Mesenchymal stem cell (in vitro differentiated cells and primary cell): ENCODE measurements around the gene KLKB1.

ENCODE experiments used
- DNase-seq: peaks from one replicate; pipeline ENCODE4 v3.0.0-alpha.2; 2013
- H2AFZ ChIP-seq: one replicate; pipeline ENCODE4 v1.6.1; 2013; ENCODE audit warnings: low read depth, mild to moderate bottlenecking, control low read depth, inconsistent platforms, low read length, moderate library complexity
- H2AK5ac ChIP-seq: 2 replicates; pipeline ENCODE4 v1.6.1; 2013; ENCODE audit warnings: low read length, moderate library complexity, mild to moderate bottlenecking, inconsistent platforms; ENCODE audit not compliant: severe bottlenecking
- H2BK120ac ChIP-seq: one replicate; pipeline ENCODE4 v1.6.1; 2013; ENCODE audit warnings: low read depth, mild to moderate bottlenecking, inconsistent platforms, low read length, moderate library complexity
- H2BK12ac ChIP-seq, 2 experiments: one replicate each; pipeline ENCODE4 v1.6.1; 2013; ENCODE audit warnings: inconsistent platforms in 2 of 2, low read length in 2 of 2, mild to moderate bottlenecking in 2 of 2, moderate library complexity in 2 of 2, control low read depth in 1 of 2
- H2BK15ac ChIP-seq: one replicate; pipeline ENCODE4 v1.6.1; 2013; ENCODE audit warnings: mild to moderate bottlenecking, low read depth, inconsistent platforms; ENCODE audit not compliant: poor library complexity, severe bottlenecking
- H2BK5ac ChIP-seq: 2 replicates; pipeline ENCODE4 v1.6.1; 2013; ENCODE audit warnings: low read depth, mild to moderate bottlenecking, low read length, control low read depth, inconsistent platforms; ENCODE audit not compliant: poor library complexity, severe bottlenecking
- H3K14ac ChIP-seq, 2 experiments: one replicate each; pipeline ENCODE4 v1.6.1; 2013; ENCODE audit warnings: inconsistent platforms in 2 of 2, low read length in 2 of 2, control low read depth in 1 of 2, mild to moderate bottlenecking in 1 of 2, moderate library complexity in 1 of 2
- H3K18ac ChIP-seq, 2 experiments: one replicate each; pipeline ENCODE4 v1.6.1; 2013; ENCODE audit warnings: inconsistent platforms in 2 of 2, low read length in 2 of 2, control low read depth in 1 of 2, low read depth in 1 of 2, mild to moderate bottlenecking in 1 of 2
- H3K23ac ChIP-seq, 2 experiments: one replicate each; pipeline ENCODE4 v1.6.1; 2013; ENCODE audit warnings: inconsistent platforms in 2 of 2, low read length in 2 of 2, mild to moderate bottlenecking in 2 of 2, moderate library complexity in 2 of 2, control low read depth in 1 of 2
- H3K27ac ChIP-seq: 2 replicates; pipeline ENCODE4 v1.5.1; 2013; ENCODE audit warnings: mild to moderate bottlenecking, moderate library complexity, low read length, control low read depth, inconsistent platforms; ENCODE audit not compliant: poor library complexity, severe bottlenecking
- H3K27me3 ChIP-seq, 2 experiments: 2 replicates each; pipeline versions ENCODE4 v1.6.1 to v1.7.0; 2013; ENCODE audit warnings: low read length in 2 of 2, mild to moderate bottlenecking in 2 of 2, moderate library complexity in 2 of 2, control low read depth in 1 of 2, inconsistent platforms in 1 of 2; ENCODE audit not compliant: control insufficient read depth in 1 of 2, insufficient read depth in 1 of 2
- H3K36me3 ChIP-seq, 2 experiments: 2 replicates each; pipeline versions ENCODE4 v1.6.1 to v1.7.0; 2013; ENCODE audit warnings: low read length in 2 of 2, control low read depth in 1 of 2, inconsistent platforms in 1 of 2, low read depth in 1 of 2, mild to moderate bottlenecking in 1 of 2; ENCODE audit not compliant: insufficient read depth in 2 of 2, control insufficient read depth in 1 of 2
- H3K4ac ChIP-seq, 2 experiments: one replicate each; pipeline ENCODE4 v1.6.1; 2013; ENCODE audit warnings: inconsistent platforms in 2 of 2, low read length in 2 of 2, mild to moderate bottlenecking in 2 of 2, moderate library complexity in 2 of 2, control low read depth in 1 of 2, low read depth in 1 of 2
- H3K4me1 ChIP-seq: 2 replicates; pipeline ENCODE4 v1.6.1; 2013; ENCODE audit warnings: low read depth, low read length, control low read depth; ENCODE audit not compliant: control insufficient read depth, insufficient read depth
- H3K4me2 ChIP-seq: 2 replicates; pipeline ENCODE4 v1.6.1; 2013; ENCODE audit warnings: low read length, mild to moderate bottlenecking, inconsistent platforms; ENCODE audit not compliant: poor library complexity, severe bottlenecking
- H3K4me3 ChIP-seq, 2 experiments: 2 replicates each; pipeline versions ENCODE4 v1.5.1 to v1.7.0; 2013; ENCODE audit warnings: low read length in 2 of 2, mild to moderate bottlenecking in 2 of 2, control low read depth in 1 of 2, low read depth in 1 of 2; ENCODE audit not compliant: insufficient read depth in 1 of 2
- H3K79me1 ChIP-seq: replicated peaks from 2 replicates; pipeline ENCODE4 v1.6.1; 2013; ENCODE audit warnings: mild to moderate bottlenecking, control low read depth, low read length, inconsistent platforms; ENCODE audit not compliant: poor library complexity, severe bottlenecking
- H3K9ac ChIP-seq: 2 replicates; pipeline ENCODE4 v1.7.0; 2013; ENCODE audit warnings: mild to moderate bottlenecking, low read length, moderate library complexity
- H3K9me3 ChIP-seq: 2 replicates; pipeline ENCODE4 v1.7.0; 2013; ENCODE audit warnings: mild to moderate bottlenecking, low read length; ENCODE audit not compliant: control insufficient read depth
- H4K8ac ChIP-seq: one replicate; pipeline ENCODE4 v1.6.1; 2013; ENCODE audit warnings: inconsistent platforms, mild to moderate bottlenecking, low read length, moderate library complexity
- H4K91ac ChIP-seq: one replicate; pipeline ENCODE4 v1.6.1; 2013; ENCODE audit warnings: mild to moderate bottlenecking, low read length, inconsistent platforms
- WGBS: methylation state at CpG from one replicate; pipeline ENCODE4 v1.1.7; 2013; ENCODE audit warnings: mixed read lengths; 5-methylcytosine and 5-hydroxymethylcytosine counted together

KLKB1 gene

GRCh38 chr4:186304216-186304615, 76.9 kb downstream of the KLKB1 start:
- no peak overlapping the region for H2BK15ac ChIP-seq
- no peak overlapping the region for H2BK5ac ChIP-seq
- no peak overlapping the region for H3K4me2 ChIP-seq
- no peak overlapping the region for H2AK5ac ChIP-seq
- DNase-seq, result no peak
- peaks cover 14 to 48% of the 10 kb centered on the region in 2 experiments for H3K27me3 ChIP-seq
- no peak overlapping the region for H3K14ac ChIP-seq
- H3K79me1 ChIP-seq, result no peaks in the 10 kb centered on the region
- H2AFZ ChIP-seq, result no peak overlapping the region
- no peaks in the 10 kb centered on the region for H3K9me3 ChIP-seq
- no peak overlapping the region for H3K4me3 ChIP-seq
- H4K8ac ChIP-seq, result no peak overlapping the region
- H3K4me1 ChIP-seq, result no peaks in the 10 kb centered on the region
- no peak overlapping the region for H3K9ac ChIP-seq
- no peak overlapping the region for H2BK12ac ChIP-seq
- H2BK120ac ChIP-seq, result no peak overlapping the region
- H3K27ac ChIP-seq, result no peak overlapping the region
- 94% methylated on average over 4 of the region's 5 CpGs for WGBS
- no peak overlapping the region for H3K4ac ChIP-seq
- no peak overlapping the region for H4K91ac ChIP-seq
- H3K36me3 ChIP-seq, result no peaks in the 10 kb centered on the region
- H3K18ac ChIP-seq, result no peak overlapping the region
- no peak overlapping the region for H3K23ac ChIP-seq

DNA sequence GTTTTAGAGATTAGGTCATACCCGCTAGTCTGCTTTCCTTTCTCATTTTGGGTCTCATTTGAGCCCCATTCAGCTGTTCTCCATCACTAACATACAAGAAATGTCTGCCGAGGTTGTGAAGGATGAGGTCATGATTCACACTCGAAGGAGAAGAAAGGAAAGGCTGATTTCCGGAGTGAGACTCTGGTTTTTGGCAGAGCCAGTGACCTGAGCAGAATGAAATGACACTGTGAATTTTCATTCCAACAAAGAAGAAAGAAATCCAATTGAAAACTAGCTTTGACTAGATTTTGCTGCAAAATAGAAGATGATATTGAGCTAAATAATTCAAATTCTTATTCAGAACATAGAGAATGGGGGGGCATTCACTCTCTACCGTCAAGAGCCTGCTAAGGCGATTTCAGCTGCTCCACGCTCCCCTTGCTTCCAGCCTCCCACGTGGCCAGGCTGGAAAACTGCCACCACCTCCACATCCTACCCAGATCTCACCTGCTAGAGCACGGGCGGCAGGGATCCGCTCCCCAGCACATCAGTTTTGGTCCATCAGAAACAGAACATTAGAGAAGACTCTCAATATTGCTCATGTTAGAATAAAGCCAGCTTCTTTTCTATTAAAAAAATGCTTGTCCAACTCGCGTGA, 77.7 kb downstream of the KLKB1 start:
- H3K9me3 ChIP-seq, result no peaks in the 10 kb centered on the region
- no peak overlapping the region for H2AK5ac ChIP-seq
- H4K8ac ChIP-seq, result no peak overlapping the region
- H2BK5ac ChIP-seq, result no peak overlapping the region
- no peak overlapping the region for H2BK12ac ChIP-seq
- no peak overlapping the region for H3K4me3 ChIP-seq
- H3K9ac ChIP-seq, result no peak overlapping the region
- no peak overlapping the region for H3K14ac ChIP-seq
- H3K27ac ChIP-seq, result no peak overlapping the region
- no peak overlapping the region for H3K4ac ChIP-seq
- H2BK15ac ChIP-seq, result no peak overlapping the region
- WGBS, result 74% methylated on average over 11 of the region's 13 CpGs
- H3K27me3 ChIP-seq, result peaks cover 11 to 50% of the 10 kb centered on the region in 2 experiments
- H2AFZ ChIP-seq, result no peak overlapping the region
- H3K79me1 ChIP-seq, result no peaks in the 10 kb centered on the region
- no peaks in the 10 kb centered on the region for H3K4me1 ChIP-seq
- H3K23ac ChIP-seq, result no peak overlapping the region
- H2BK120ac ChIP-seq, result no peak overlapping the region
- H3K36me3 ChIP-seq, result no peaks in the 10 kb centered on the region
- no peak overlapping the region for H3K4me2 ChIP-seq
- H4K91ac ChIP-seq, result no peak overlapping the region
- no peak overlapping the region for H3K18ac ChIP-seq
- DNase-seq, result no peak

- H4K91ac ChIP-seq, result no peak overlapping the region
These were observed 80.2 kb downstream of the KLKB1 start for GRCh38 chr4:186307497-186307896.

DNA sequence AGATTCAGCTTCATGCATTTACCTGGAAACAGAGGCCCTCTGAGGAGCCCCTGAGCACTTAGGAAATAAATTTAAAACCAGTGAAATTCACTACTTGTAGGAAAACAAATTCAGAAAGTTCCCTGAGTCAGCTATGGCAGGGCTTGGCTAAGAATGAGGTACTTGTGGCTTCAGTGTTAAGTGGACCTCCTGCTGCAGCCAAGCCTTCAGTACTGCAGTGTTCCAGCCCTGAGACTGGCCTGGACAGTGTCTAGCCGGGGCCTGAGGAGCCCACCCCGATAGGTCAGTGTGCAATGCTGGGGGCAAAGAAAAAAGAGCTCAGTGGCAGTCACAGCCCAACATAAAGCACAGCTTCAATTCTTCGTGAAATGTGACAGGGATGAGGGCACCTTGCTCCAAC, 80.6 kb downstream of the KLKB1 start:
- H3K9me3 ChIP-seq, result no peaks in the 10 kb centered on the region
- H3K4me1 ChIP-seq, result no peaks in the 10 kb centered on the region
- no peak overlapping the region for H3K9ac ChIP-seq
- H2BK15ac ChIP-seq, result no peak overlapping the region
- H3K27ac ChIP-seq, result no peak overlapping the region
- 67% methylated on average over 2 of the region's 3 CpGs for WGBS
- H3K4me3 ChIP-seq, result no peak overlapping the region
- DNase-seq, result no peak
- H2AK5ac ChIP-seq, result no peak overlapping the region
- peaks cover 11 to 49% of the 10 kb centered on the region in 2 experiments for H3K27me3 ChIP-seq
- H2AFZ ChIP-seq, result no peak overlapping the region
- no peaks in the 10 kb centered on the region for H3K79me1 ChIP-seq
- no peak overlapping the region for H4K8ac ChIP-seq
- H3K23ac ChIP-seq, result no peak overlapping the region
- no peak overlapping the region for H3K18ac ChIP-seq
- H3K14ac ChIP-seq, result no peak overlapping the region
- no peak overlapping the region for H3K4me2 ChIP-seq
- no peak overlapping the region for H2BK12ac ChIP-seq
- no peaks in the 10 kb centered on the region for H3K36me3 ChIP-seq
- no peak overlapping the region for H2BK120ac ChIP-seq
- H3K4ac ChIP-seq, result no peak overlapping the region
- no peak overlapping the region for H4K91ac ChIP-seq
- H2BK5ac ChIP-seq, result no peak overlapping the region

More at GRCh38 chr4:186307497-186307896, 80.2 kb downstream of the KLKB1 start:
- 73% methylated on average over 2 of the region's 4 CpGs for WGBS
- H3K4me3 ChIP-seq, result no peak overlapping the region
- no peak overlapping the region for H3K18ac ChIP-seq
- H3K23ac ChIP-seq, result no peak overlapping the region
- no peak overlapping the region for H2AFZ ChIP-seq
- no peaks in the 10 kb centered on the region for H3K79me1 ChIP-seq
- DNase-seq, result no peak
- no peak overlapping the region for H2BK5ac ChIP-seq
- peaks cover 11 to 49% of the 10 kb centered on the region in 2 experiments for H3K27me3 ChIP-seq
- H2BK120ac ChIP-seq, result no peak overlapping the region
- no peaks in the 10 kb centered on the region for H3K36me3 ChIP-seq
- no peak overlapping the region for H2BK12ac ChIP-seq
- no peak overlapping the region for H3K4me2 ChIP-seq
- no peak overlapping the region for H4K8ac ChIP-seq
- H2BK15ac ChIP-seq, result no peak overlapping the region
- no peak overlapping the region for H3K14ac ChIP-seq
- H3K4ac ChIP-seq, result no peak overlapping the region
- no peaks in the 10 kb centered on the region for H3K9me3 ChIP-seq
- no peak overlapping the region for H3K27ac ChIP-seq
- H2AK5ac ChIP-seq, result no peak overlapping the region
- H3K4me1 ChIP-seq, result no peaks in the 10 kb centered on the region
- H3K9ac ChIP-seq, result no peak overlapping the region
